SU-DHL-6 (cell line): ENCODE results near the gene SHFL.

ENCODE experiments used
- EZH2phosphoT487 ChIP-seq: fragments of 200-600 bp; sonication (generic), shearing (Covaris generic); conservative IDR thresholded peaks from 2 replicates; pipeline ENCODE4 v1.6.1; 2018; ENCODE audit warnings: mild to moderate bottlenecking, antibody characterized with exemption, low read length, moderate library complexity, mixed read lengths
- TF ChIP-seq, protein P1 (sequence below): fragments of 200-600 bp; sonication (generic); IDR thresholded peaks from one replicate; pipeline ENCODE4 v1.5.1; 2017; ENCODE audit warnings: antibody characterized with exemption, mild to moderate bottlenecking, low read length, moderate library complexity; ENCODE audit not compliant: insufficient read depth, poor library complexity, severe bottlenecking

DNA sequence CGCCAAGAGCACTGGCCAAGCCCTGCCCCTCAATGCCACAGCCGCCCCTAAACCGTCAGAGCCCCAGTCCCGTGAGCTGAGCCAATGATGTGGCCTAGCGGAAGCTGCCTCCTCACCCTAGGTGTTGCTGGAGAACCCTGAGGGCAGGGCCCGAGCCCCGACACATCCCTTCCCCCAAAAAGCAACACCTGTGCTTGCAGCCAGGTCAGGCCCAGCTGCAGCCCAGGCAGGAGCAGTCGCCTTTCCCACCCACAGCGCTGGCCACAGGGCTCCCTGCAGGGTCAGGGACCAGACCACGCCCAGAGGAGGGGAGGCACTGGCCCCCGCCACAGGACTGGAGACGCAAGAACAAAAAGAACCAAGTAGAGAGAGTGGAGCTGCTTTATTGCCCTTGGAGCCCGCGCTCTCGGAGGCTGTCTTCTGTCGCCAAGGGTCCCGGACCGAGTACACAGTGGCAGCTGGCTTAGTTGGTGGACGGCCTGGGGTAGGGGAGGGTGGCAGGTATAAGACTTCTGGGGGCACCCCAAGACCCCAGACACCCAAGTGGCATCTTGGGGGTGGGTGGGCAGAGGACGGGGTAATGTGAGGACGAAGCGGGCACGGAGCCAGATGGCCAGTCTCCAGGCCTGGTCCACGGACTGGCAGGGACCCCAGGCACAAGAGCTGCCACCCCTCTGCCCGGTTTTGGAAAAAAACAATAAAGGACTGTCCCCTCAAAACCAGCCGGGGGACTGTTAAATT is 28.7 kb downstream of the SHFL start:
- TF ChIP-seq, protein P1, sequence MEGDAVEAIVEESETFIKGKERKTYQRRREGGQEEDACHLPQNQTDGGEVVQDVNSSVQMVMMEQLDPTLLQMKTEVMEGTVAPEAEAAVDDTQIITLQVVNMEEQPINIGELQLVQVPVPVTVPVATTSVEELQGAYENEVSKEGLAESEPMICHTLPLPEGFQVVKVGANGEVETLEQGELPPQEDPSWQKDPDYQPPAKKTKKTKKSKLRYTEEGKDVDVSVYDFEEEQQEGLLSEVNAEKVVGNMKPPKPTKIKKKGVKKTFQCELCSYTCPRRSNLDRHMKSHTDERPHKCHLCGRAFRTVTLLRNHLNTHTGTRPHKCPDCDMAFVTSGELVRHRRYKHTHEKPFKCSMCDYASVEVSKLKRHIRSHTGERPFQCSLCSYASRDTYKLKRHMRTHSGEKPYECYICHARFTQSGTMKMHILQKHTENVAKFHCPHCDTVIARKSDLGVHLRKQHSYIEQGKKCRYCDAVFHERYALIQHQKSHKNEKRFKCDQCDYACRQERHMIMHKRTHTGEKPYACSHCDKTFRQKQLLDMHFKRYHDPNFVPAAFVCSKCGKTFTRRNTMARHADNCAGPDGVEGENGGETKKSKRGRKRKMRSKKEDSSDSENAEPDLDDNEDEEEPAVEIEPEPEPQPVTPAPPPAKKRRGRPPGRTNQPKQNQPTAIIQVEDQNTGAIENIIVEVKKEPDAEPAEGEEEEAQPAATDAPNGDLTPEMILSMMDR, result no peak
- no peak for TF ChIP-seq EZH2phosphoT487
